CD4-positive, alpha-beta T cell (primary cell): ENCODE measurements around the gene KCMF1. TPM values are rescaled to one million over a fixed set of nuclear protein-coding genes. Genes with fewer than 3 reads are reported as not detected.
A peak's percentile ranks its signal among the peaks of the same experiment; 100 is the strongest.

ENCODE experiments used
- ATAC-seq: fragments of 200-7000 bp; cut with Tn5 transposase; one replicate; pipeline ENCODE4 v1.10.0; 2022; ENCODE audit warnings: mild to moderate bottlenecking; ENCODE audit not compliant: poor library complexity
- CTCF ChIA-PET: fragments of 350-600 bp; sonication (Branson Sonifier 250); formaldehyde crosslinking; loops from one replicate; lab custom pipeline; 2021; ENCODE audit warnings: antibody characterized with exemption, inconsistent platforms; lab: Charles Lee
- POLR2A ChIA-PET: fragments of 350-600 bp; sonication (Branson Sonifier 250); formaldehyde crosslinking; loops from one replicate; lab custom pipeline; 2021; ENCODE audit warnings: antibody characterized with exemption, inconsistent platforms; lab: Charles Lee
- DNase-seq, 14 experiments: peaks; one replicate each; pipeline ENCODE4 v3.0.0-alpha.2; 2013 to 2020; ENCODE audit warnings: mixed read lengths in 2 of 14
- H3K27ac ChIP-seq, 2 donors: one replicate each; pipeline versions ENCODE4 v1.5.1 to v1.7.0; 2013; ENCODE audit warnings: low read length in 2 of 2, low read depth in 1 of 2, mild to moderate bottlenecking in 1 of 2
- H3K27me3 ChIP-seq, 2 experiments: 1 replicate in 1 of 2; 2 replicates in 1 of 2; pipeline versions ENCODE4 v1.6.1 to v1.7.0; 2013; ENCODE audit warnings: low read length in 2 of 2, control low read depth in 1 of 2, mild to moderate bottlenecking in 1 of 2, moderate library complexity in 1 of 2; ENCODE audit not compliant: insufficient read depth in 2 of 2, control insufficient read depth in 1 of 2
- H3K36me3 ChIP-seq: one replicate; pipeline ENCODE4 v1.6.1; 2013; ENCODE audit warnings: low read length, control low read depth; ENCODE audit not compliant: insufficient read depth
- H3K4me1 ChIP-seq: one replicate; pipeline ENCODE4 v1.6.1; 2013; ENCODE audit warnings: low read length, control low read depth; ENCODE audit not compliant: insufficient read depth
- H3K4me3 ChIP-seq: one replicate; pipeline ENCODE4 v1.5.1; 2013; ENCODE audit warnings: mild to moderate bottlenecking, low read length, moderate library complexity
- H3K9me3 ChIP-seq, 2 experiments: 1 replicate in 1 of 2; 2 replicates in 1 of 2; pipeline versions ENCODE4 v1.6.1 to v1.7.0; 2013; ENCODE audit warnings: low read length in 2 of 2, mild to moderate bottlenecking in 2 of 2, control low read depth in 1 of 2, moderate library complexity in 1 of 2; ENCODE audit not compliant: control insufficient read depth in 1 of 2, insufficient read depth in 1 of 2
- H3K27ac Mint-ChIP-seq: one replicate; pipeline ENCODE4 v1.8.0; 2020; ENCODE audit warnings: mixed read lengths
- H3K27me3 Mint-ChIP-seq: one replicate; pipeline ENCODE4 v1.8.0; 2021; ENCODE audit warnings: mixed read lengths
- H3K36me3 Mint-ChIP-seq: one replicate; pipeline ENCODE4 v1.8.0; 2021; ENCODE audit warnings: low read depth, mixed read lengths
- H3K4me1 Mint-ChIP-seq: one replicate; pipeline ENCODE4 v1.8.0; 2021; ENCODE audit warnings: low read depth, mixed read lengths
- H3K4me3 Mint-ChIP-seq: one replicate; pipeline ENCODE4 v1.8.0; 2020; ENCODE audit warnings: mild to moderate bottlenecking, mixed read lengths
- H3K9me3 Mint-ChIP-seq: one replicate; pipeline ENCODE4 v1.8.0; 2020; ENCODE audit warnings: mixed read lengths
- CTCF ChIP-seq: fragments of 200-600 bp; IDR thresholded peaks from one replicate; pipeline ENCODE4 v1.8.0; 2022; ENCODE audit warnings: antibody characterized with exemption, mild to moderate bottlenecking
- intact Hi-C, 2 experiments: fragments of 100-400 bp; cut with DNase I in 1 of 2; cut with micrococcal nuclease in 1 of 2; formaldehyde crosslinking; loops; one replicate each; pipeline versions ENCODE4 v1.15.1 to v1.9.0; 2023 to 2025; cut with DNase I, micrococcal nuclease
- total RNA-seq, 174 experiments: library from RNA in 2 of 174; stranded (reverse) in 2 of 174; gene quantifications; one replicate each; pipeline ENCODE4 v1.2.3 and lab custom pipeline; 2021 to 2026

The KCMF1 gene
- total RNA-seq, 2 experiments from 2014 or later = 72.4 to 78.0 TPM

DNA sequence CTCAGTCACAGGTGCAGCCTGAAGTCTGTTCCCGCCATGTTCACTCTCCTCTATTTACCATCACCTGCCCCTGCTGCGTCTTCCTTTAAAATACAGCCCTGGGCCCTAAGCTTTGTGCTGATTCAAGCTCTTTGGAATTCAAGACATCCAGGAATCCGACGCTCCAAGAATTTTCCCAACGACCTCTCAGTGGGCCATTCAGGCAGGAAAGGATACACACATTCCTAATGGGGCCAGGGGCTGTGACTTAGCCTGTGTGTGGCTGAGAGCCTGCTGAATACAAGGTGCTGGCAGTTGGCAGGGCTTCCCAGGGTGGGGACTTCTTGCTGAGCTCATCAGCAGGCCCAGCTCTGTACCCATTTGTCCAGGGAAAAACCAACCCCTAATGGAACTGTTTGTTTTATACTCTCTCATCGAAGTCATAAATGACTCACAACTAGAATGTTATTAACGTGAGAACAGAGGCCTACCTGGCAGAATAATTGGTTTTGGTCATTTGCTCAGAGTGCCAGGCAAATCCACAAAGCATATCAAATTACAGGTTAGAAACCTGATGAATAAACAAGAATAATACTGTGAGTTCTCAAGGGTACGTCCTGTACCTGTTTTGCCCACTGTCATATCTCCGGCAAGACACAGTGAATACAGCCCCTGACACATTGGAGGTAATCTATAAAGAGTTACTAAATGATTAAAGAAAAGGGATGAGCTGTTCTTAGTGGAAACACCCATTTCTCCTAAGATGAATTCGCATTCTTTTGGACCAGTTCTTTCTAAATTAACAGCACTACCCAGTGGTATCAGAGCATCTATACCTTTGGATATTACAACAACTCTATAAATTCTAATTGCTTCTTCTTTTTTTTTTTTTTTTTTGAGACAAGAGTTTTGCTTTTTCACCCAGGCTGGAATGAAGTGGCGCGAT, 12.6 kb upstream of the KCMF1 start:
- POLR2A ChIA-PET = interaction anchor here (0.7 to 1.1 kb wide), 2 partner anchors 11 to 635 kb away, joined by 3 to 5 read pairs; no protein-coding TSS in a partner anchor
- no peak for DNase-seq
- Mint-ChIP-seq H3K27ac (peak overlapping the region; percentile 40), H3K27me3 (no peaks in the 10 kb centered on the region), H3K4me3 (no peak overlapping the region), H3K36me3 (peaks cover 9% of the 10 kb centered on the region), H3K4me1 (peaks cover 17% of the 10 kb centered on the region), H3K9me3 (no peaks in the 10 kb centered on the region)
- CTCF ChIA-PET = interaction anchor here (1.3 kb wide), 1 partner anchor 59 kb away, joined by 4 read pairs; no protein-coding TSS in a partner anchor
- peaks cover 10% of the 10 kb centered on the region for H3K36me3 ChIP-seq
- H3K9me3 ChIP-seq = no peaks in the 10 kb centered on the region
- peaks cover 4% of the 10 kb centered on the region for H3K4me1 ChIP-seq
- TF ChIP-seq CTCF = no peak
- no peak for ATAC-seq
- H3K4me3 ChIP-seq = no peak overlapping the region
- no peak overlapping the region for H3K27ac ChIP-seq
- no peaks in the 10 kb centered on the region for H3K27me3 ChIP-seq
- intact Hi-C loops = no loop called here

DNA sequence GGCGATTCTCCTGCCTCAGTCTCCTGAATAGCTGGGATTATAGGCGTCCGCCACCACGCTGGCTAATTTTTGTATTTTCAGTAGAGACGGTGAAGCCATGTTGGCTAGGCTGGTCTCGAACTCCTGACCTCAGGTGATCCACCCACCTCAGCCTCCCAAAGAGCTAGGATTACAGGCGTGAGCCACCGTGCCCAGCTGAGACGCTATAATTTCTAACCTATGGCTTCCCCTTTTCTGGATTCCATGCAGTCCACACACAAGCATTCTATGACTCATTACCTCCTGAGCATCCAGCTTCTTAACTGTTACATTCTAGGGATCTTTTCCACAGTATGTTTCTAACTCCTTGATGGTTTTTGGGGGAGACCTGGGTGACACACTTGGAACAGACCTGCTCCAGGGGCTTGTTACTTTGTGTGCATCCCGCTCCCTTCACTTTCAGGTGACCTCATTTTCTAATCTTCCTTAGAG, 11.8 kb upstream of the KCMF1 start:
- Histone ChIP-seq H3K36me3 (peaks cover 17% of the 10 kb centered on the region), H3K4me1 (peaks cover 7% of the 10 kb centered on the region), H3K27ac (no peak overlapping the region), H3K4me3 (no peak overlapping the region), H3K27me3 (no peaks in the 10 kb centered on the region), H3K9me3 (no peaks in the 10 kb centered on the region)
- peaks cover 24% of the 10 kb centered on the region for H3K4me1 Mint-ChIP-seq
- CTCF ChIA-PET = no interaction called here
- H3K4me3 Mint-ChIP-seq = no peak overlapping the region
- intact Hi-C loops = no loop called here
- ATAC-seq (no peak), DNase-seq (peak in 2 of 14 experiments; percentile 37 to 46)
- peak overlapping the region; percentile 40 for H3K27ac Mint-ChIP-seq
- TF ChIP-seq CTCF = no peak
- peaks cover 16% of the 10 kb centered on the region for H3K36me3 Mint-ChIP-seq
- H3K27me3 Mint-ChIP-seq = no peaks in the 10 kb centered on the region
- no peaks in the 10 kb centered on the region for H3K9me3 Mint-ChIP-seq
- POLR2A ChIA-PET = interaction anchor here (0.7 to 1.1 kb wide), 2 partner anchors 10 to 33 kb away, joined by 3 to 5 read pairs; no protein-coding TSS in a partner anchor

DNA sequence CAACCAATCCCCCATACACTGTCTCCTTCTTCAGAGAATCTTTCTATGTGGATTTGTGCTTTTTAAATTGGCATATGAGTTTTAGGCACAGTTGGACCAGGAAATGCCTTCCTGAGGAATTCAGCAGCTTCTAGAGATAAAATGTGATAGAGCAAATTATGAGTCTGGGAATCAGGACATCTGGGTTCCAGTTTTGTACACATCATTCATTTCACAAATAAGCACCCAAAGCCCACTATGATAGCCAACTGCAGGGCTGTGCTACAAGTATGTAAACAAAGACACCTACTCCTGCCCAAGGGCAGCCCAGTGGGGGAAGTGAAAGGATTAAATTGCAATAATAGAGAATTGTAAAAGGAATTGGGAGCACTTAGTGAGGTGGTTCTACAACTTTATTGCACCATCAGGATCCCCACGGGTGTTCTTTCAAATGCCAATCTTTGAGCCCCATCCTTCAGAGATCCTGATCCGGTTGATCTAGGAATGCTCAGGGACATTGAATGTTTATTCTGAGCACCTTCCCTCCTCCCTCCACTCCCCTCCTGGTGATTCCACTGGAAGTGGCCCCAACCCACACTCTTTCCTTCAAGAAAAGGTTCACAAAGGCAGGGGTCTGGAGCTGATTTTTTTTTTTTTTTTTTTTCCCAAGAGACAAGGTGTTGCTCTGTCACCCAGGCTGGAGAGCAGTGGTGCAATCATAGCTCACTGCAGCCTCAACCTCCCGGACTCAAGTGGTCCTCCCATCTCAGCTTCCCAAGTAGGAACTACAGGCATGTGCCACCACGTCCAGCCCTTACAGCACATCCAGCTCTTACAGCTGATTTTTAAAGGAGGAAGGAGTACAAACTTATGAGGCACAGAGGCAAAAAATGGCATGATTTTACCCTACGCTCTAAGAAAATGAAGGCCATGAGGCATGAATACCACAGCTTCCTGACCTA, 11.1 kb upstream of the KCMF1 start:
- Mint-ChIP-seq H3K36me3 (peaks cover 23% of the 10 kb centered on the region), H3K27ac (peak overlapping the region; percentile 6), H3K4me1 (peaks cover 28% of the 10 kb centered on the region), H3K9me3 (no peaks in the 10 kb centered on the region), H3K27me3 (no peaks in the 10 kb centered on the region), H3K4me3 (no peak overlapping the region)
- ATAC-seq = no peak
- TF ChIP-seq CTCF = no peak
- Histone ChIP-seq H3K27me3 (no peaks in the 10 kb centered on the region), H3K4me3 (no peak overlapping the region), H3K27ac (peak overlapping the region in 1 of 2 donors; percentile 27), H3K36me3 (peaks cover 17% of the 10 kb centered on the region), H3K4me1 (peaks cover 8% of the 10 kb centered on the region), H3K9me3 (no peaks in the 10 kb centered on the region)
- ChIA-PET POLR2A (interaction anchor here (0.6 to 0.7 kb wide), 2 partner anchors 14 to 34 kb away, joined by 3 read pairs; no protein-coding TSS in a partner anchor), CTCF (no interaction called here)
- no peak for DNase-seq
- intact Hi-C loops = no loop called here
